Measurements from ENCODE around the gene KIF16B.
"Not testable (repeated sequence)": the region's sequence is repeated elsewhere in the genome, so short reads cannot be mapped to it uniquely, and the experiment has no call there.

The KIF16B gene

DNA sequence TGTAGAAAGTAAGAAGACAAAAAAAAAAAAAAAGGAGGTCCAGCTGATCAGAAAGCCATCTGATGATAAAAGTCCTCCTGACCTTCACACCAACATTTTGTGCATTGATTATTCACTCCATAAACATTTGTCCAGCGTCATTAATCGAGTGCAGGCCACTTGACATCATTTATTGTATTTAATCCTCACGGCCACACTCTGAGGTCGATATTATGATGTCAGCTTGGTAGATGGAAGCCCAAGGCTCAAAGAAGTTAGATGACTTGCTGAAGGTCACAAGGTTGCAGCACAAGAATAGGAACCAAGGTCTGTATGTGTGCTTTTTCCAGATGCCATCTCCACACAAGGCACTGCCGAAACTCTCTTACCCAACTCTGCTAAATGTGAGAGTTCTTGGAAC, 328.4 kb downstream of the KIF16B start:
- no peak for DNase-seq

DNA sequence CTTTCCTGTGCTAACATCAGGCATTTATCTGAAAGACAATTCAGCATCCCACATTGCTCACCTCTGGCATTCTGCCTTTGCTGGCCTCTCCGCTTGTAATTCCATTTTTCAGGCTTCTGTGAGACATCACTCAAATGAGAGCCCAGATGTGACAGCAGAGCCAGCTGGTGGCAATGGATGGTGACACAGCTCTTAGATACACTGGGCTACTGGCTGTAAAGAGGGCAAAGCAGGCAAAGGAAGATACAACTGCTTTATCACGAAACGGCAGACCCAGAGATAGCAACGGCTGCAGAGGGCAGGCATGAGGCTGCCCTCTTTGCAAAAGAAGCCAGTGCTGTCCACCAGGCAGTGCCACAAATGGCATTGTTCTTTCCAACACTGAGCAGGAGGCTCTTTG, 329.8 kb downstream of the KIF16B start:
- no peak for DNase-seq

DNA sequence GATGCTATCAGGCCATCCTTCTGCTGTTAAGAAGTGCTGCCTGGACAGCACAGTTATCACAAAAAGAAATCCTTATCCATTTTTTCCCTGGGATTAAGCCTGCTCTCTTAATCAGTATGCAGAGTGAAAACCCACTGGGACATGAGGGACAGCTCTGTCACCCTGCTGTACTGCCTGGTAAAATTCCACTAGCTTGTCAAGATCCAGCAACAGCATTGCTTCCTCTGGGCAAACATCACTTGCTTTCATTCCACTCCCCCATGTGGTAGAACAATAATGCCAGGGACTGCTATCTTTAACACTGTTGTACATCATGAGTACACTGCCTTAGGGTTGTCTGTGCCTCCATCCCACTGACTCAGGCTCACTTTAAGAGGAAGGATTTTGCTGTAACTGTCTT, 331.3 kb downstream of the KIF16B start:
- no peak for DNase-seq

DNA sequence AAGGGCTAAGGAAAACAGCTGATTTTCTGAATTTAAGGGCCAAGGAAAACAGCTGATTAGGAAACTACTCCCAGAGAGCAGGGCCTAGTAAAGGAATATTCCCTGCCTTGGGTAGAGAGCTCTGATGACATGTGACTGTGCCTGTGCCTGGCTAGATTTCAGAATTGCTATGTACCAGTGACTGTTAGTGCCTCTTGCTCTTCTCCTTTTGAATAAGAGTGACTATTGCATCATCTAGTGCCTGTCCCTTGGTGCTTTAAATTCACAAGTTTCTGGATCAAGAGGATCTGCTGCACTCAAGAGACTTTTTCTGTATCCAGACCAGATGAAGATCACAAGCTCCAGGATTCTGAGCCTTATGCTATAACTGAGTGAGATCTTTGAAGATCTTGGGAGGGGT, 332.9 kb downstream of the KIF16B start:
- no peak for DNase-seq

DNA sequence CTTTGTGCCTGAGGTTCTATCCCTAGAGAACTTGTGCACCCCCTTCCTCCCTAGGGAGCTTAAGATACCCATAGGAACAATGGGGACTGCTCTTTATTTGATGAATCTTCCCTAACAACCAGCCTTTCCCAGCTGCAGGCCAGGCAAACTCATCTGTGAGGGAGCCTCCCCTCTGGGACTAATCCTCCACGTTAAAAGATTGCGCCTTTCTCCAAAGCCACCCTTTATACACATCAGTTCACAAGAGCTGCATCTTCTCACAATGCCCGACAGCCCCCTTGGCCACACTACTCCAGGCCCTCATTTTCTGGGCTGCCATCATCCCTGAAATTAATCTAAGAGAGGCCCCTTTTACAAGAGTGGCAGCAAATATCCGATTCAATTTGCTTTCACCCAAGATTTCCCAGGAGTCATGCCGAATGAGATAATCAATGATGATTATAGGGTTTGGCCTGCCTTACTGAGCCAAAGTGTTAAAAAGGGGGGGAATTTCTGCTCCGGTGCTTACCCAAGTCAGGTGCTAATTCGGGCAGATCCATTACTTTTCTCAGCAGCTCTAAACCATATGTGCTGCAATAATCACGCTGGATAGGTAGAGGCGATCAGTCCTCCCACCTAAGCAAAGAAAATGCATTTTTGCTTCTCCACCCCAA, 336.5 kb downstream of the KIF16B start:
- DNase-seq = no peak

DNA sequence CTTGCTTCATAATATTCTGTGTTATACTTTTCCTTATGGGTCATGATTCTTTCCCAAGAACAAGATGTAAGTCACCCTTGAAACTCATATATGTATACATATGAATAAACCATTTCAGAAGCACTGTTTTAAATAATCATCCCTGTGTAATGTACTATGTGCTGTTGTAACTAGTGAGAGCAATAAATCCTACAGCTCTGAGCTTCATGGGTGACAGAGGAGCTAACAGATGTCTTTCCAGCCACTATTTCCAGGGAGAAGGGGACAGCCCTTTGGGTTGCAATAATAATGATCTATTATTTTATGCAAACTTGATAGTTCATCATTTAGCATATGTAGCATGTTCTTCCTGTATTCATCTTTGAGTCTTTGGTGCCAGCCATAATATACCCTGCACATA, 342.8 kb downstream of the KIF16B start:
- DNase-seq = no peak

DNA sequence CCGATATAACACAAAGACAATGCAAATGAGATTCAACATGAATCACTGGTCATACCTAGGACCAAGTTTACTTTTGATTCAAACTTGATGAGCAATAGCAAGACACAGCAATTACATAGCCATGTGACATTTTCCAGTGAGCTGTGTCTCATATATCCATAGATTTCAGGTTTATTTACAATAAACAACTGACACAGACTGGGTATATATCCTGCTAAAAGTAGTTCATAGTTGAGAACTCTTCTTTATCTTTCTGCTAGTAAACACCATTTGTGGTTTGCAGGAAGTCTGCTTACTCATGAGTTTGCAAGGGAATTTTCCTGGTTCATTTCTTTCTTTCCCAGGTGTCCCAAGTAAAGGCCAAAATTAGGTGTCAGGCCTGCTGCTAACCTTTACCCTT, 343.4 kb downstream of the KIF16B start:
- DNase-seq = no peak

DNA sequence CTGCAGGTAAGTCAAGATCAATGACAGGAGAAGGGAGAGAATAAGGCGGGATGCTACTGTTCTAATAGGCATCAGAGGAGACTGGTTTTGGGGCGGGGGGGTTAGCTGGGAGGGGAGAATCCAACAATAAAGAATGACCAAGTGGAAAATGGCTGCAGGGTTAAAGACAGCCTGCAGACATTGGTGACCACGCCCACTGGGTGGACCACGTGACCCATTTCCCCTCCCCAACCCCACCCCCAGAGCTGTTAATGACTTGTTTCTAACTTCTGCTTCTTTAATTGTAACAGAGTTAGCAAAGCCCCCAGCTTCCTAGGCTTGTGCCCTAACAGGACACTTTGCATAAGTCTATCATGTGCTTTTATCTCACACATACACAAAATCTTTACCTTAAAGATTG, 344.5 kb downstream of the KIF16B start:
- no peak for DNase-seq

DNA sequence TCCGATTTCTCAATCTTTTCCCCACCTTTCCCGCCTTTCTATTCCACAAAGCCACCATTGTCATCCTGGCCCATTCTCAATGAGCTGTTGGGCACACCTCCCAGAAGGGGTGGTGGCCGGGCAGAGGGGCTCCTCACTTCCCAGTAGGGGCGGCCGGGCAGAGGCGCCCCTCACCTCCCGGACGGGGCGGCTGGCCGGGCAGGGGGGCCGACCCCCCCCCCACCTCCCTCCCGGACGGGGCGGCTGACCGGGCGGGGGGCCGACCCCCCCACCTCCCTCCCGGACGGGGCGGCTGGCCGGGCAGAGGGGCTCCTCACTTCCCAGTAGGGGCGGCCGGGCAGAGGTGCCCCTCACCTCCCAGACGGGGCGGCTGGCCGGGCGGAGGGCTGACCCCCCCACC, 346.3 kb downstream of the KIF16B start:
- DNase-seq = not testable (repeated sequence)

DNA sequence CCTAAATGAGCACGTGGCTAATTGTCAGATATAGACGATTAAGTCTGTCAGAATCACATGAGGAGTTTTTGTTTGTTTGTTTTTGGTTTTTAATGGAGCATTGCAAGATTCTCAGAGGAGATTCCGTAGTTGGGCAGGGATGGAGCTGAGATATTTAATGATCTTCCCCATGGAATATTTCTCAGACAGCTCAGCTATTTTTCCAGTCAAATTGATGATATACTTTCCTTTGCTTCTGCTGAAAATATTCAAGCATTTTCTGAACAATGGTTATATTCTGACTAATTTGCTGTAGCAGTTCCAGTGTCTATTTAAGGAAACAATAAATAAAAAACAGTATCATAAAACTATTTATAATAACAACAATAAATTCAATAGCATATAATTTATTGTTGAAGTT, 348.4 kb downstream of the KIF16B start:
- DNase-seq = no peak

DNA sequence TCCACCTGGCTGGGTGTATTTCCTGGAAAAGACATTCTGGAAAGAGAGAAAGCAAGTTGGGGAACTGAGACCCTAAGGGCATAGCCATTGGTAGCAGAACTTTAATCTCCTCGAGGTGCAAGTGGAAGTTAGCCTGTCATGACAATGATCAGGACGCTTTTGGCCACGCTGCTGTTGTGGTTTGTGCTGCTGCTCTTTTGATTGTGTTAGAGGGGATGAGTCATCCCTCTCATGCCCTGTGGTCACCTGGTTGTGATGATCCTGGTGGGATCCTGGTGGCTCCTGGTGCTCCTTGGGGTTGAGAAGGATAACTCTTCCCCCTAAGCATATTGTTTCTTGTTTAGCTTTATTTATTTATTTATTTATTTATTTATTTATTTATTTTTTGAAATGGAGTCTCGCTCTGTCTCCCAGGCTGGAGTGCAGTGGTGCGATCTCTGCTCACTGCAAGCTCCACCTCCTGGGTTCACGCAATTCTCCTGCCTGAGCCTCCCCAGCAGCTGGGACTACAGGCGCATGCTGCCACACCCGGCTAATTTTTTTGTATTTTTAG, 350.3 kb downstream of the KIF16B start:
- no peak for DNase-seq

All from 8988T (cell line).